GM13977 (cell line): ENCODE measurements around the gene SLC45A1.
A peak's percentile ranks its signal among the peaks of the same experiment; 100 is the strongest.

ENCODE experiments used
- DNase-seq: peaks from one replicate; pipeline ENCODE4 v3.0.0; 2012; ENCODE audit warnings: low spot score
- in situ Hi-C: fragments of 300-500 bp; cut with MboI; formaldehyde crosslinking; loops from one replicate; pipeline ENCODE4 v1.12.0; 2022; ENCODE audit warnings: low sequenced_read_pairs, low pct_unique_long_range_greater_than_20kb, mixed read lengths, inconsistent platforms; ENCODE audit not compliant: unreplicated experiment
- TF ChIP-seq, protein P1 (sequence below): IDR thresholded peaks from 2 replicates; pipeline ENCODE4 v1.5.1; 2012; ENCODE audit warnings: mild to moderate bottlenecking, control low read depth; ENCODE audit not compliant: insufficient read depth; ENCODE audit errors: extremely low read depth, missing control alignments

Gene SLC45A1

DNA sequence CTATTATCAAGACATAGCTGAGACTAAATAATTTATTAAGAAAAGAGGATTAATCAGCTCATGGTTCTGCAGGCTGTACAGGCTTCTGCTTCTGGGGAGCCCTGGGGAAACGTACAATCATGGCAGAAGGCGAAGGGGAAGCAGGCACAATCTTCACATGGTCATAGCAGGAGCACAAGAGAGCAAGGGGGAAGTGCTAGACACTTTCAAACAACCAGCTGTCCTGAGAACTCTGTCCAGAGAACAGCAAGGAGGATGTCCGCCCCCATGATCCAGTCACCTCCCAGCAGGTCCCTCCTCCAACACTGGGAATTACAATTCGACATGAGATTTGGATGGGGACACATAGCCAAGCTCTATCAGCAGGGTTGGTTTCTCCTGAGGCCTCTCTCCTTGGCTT lies 10.3 kb upstream of the SLC45A1 start:
- DNase-seq = no peak
- in situ Hi-C loops = no loop called here
- TF ChIP-seq, protein P1, sequence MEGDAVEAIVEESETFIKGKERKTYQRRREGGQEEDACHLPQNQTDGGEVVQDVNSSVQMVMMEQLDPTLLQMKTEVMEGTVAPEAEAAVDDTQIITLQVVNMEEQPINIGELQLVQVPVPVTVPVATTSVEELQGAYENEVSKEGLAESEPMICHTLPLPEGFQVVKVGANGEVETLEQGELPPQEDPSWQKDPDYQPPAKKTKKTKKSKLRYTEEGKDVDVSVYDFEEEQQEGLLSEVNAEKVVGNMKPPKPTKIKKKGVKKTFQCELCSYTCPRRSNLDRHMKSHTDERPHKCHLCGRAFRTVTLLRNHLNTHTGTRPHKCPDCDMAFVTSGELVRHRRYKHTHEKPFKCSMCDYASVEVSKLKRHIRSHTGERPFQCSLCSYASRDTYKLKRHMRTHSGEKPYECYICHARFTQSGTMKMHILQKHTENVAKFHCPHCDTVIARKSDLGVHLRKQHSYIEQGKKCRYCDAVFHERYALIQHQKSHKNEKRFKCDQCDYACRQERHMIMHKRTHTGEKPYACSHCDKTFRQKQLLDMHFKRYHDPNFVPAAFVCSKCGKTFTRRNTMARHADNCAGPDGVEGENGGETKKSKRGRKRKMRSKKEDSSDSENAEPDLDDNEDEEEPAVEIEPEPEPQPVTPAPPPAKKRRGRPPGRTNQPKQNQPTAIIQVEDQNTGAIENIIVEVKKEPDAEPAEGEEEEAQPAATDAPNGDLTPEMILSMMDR = no peak

DNA sequence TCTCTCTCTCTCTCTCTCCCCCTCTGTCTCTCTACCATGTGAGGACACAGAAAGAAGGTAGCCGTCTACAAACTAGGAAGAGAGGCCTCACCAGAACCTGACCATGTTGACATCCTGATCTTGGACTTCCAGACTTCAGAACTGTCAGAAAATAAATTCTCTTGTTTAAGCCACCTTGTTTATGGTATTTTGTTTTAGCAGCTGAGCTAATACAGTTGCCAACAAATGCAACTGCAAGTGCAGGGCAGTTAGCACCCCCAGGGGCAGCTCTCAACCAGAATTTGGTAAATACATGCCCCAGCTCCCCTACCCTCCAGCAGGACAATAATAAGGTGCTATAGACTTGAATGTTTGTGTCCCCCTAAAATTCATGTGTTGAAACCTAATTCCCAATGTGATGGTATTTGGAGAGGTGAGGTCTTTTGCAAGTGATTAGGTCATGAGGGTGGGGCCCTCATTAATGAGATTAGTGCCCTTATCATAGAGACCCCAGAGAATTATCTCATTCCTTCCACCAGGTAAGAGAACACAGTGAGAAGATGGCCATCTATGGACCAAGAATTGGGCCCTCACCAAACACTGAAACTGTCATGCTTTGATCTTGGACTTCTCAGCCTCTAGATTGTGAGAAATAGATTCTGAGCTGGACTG lies 6.7 kb upstream of the SLC45A1 start:
- TF ChIP-seq, protein P1 = no peak
- no peak for DNase-seq
- in situ Hi-C loops = loop anchor here (10.0 kb wide), 1 partner anchor 296 kb away; no protein-coding TSS in a partner anchor

DNA sequence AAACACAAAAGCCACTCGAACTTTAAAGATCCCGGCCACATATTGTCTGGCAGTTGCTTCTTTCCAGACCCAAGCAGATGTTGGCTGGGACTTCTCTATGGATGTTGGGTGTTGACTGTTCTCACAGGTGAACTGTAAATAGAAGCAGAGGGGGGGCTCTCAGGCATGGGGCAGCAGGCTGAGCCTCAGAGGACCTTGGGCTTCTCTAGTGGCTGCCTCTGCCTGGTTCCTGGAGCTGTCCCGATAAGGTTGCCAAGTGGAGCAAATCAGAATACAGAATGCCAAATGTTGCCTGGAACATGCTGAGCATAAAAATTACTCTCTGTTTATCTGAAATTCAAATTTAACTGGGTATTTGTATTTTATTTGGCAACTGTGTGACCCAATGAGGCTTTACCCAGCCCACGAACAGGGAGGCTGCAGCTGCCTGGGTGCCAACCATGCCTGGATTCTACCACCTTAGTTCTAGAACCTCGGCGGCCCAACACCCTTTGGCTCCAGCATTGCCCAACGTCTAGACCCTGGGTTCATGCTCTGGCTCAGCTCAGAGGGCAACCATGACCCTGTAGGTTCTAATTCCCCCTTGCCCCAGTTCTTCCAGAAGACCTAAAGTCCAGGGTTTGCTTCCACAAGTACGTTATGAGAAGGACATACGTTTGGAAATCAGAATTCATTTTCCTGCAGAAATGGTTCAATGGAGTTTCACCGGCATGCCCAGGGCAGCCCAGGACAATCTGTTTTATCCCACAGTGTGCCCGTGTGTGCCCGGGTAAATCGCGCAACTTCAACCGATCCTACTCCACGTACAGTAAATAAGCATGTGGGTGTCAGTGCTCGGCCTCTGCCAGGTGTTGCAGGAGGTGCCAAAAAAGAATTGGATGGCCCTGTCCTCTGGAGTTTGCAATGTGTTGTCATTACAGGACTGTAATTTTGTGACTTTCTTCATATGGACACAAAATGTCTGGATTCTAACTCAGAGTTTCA lies 5.4 kb upstream of the SLC45A1 start:
- DNase-seq = no peak
- TF ChIP-seq, protein P1 = no peak
- in situ Hi-C loops = loop anchor here (10.0 kb wide), 1 partner anchor 298 kb away; no protein-coding TSS in a partner anchor

DNA sequence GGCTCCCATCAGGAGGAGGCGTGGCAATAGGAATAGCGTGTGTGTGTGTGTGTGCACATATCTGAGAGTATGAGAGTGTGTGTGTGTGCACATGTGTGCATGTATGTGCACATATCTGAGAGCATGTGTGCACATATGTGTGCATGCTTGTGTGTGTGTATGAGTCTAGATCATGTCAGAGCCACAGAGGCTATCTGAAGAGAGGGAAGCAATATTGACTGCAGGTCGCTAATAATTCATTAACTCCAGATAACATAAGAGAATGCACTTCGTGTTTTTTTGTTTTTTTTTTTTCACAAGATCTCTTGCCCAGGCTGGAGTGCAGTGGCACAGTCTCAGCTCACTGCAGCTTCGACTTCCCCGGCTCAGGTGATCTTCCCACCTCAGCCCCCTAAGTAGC lies 4.7 kb upstream of the SLC45A1 start:
- no peak for DNase-seq
- in situ Hi-C loops = loop anchor here (10.0 kb wide), 1 partner anchor 298 kb away; no protein-coding TSS in a partner anchor
- TF ChIP-seq, protein P1 = no peak

DNA sequence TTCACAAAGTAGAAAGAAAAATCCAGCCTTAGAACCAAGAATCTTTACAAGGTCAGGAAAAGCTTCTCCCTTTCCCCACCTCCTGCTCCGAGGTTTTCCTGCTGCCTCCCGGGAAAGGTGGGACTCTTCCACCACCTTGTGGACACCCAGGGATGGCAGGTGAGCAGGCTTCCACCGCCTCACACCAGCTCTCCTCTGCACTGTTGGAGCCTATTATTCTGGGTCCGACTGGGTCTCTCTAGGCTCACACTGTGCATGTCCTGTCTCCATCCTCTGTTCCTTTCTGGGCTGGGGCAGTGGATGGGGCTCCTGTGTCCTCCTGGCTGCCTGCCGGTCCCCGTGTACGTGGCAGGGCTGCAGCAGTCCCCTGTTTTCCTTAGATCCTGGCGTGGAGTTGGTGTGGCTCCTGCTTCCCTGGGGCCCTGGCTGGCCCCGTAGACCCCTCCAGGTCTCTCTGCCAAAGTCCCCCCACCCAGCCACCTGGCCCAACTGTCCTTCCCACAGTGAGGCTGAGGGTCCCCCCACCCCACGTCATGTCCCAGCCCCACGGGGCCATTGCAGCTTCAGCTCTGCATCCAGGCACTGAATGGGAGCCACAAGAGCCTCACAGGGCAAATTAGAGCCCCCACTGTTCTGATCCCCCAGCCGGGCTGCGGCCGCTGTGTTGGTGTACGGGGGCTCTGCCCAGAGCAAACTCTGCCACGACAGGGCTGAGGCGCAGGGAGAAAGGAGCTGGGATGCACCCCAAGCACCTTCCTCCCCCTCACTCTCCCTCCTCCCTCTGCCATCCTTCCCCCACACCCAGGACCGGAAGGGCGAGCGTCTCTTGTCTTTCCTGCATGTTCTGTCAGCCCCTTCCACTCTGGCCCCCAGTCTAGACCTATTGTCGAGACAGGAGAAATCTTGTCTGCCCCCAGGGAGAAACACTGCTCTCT lies 3.3 kb upstream of the SLC45A1 start:
- TF ChIP-seq, protein P1 = peak; percentile 88
- in situ Hi-C loops = loop anchor here (10.0 kb wide), 1 partner anchor 300 kb away; no protein-coding TSS in a partner anchor
- peak; percentile 73 for DNase-seq
